ENCODE results near the gene ENTHD1. TPM values are rescaled to one million over a fixed set of nuclear protein-coding genes. Genes with fewer than 3 reads are reported as not detected.

ENTHD1 gene
- total RNA-seq, 1 donor from 2014 or later, result not detected

DNA sequence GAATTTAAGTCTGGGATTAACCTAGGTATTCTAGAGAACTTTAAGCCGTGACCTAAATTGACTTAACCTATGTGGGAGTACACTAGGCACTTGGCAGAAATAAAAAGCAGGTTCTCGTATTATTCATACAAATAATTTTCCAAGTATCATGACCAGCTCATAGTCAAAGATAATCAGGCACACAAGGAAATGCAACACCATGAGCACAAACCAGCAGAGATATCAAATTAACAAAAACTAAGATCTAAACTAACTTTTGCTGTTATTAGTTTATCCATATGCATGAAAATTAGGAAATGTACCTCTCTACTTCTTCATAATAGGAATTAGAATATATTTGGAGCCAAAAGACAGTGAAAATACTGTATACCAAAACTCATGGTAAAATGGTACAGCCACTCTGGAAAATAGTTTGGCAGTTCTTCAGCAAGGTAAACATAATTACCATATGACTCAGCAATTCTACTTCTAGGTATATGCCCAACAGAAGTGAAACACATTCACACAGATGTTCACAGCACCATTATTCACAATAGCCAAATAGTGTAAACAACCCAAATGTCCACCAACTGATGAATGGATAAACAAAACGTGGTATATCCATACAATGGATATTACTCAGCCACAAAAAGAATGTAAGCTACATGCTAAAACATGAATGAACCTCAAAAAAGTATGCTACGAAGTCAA, 154.1 kb downstream of the ENTHD1 start:
- H4K20me1 ChIP-seq (ENCODE audit: low read depth), result no peaks in the 10 kb centered on the region
- H3K27ac ChIP-seq, result no peak overlapping the region
- no peak overlapping the region for H2AFZ ChIP-seq (replicated peaks)
- no peaks in the 10 kb centered on the region for H3K9me3 Mint-ChIP-seq
- H3K9ac ChIP-seq, result no peak overlapping the region
- no peak overlapping the region for H3K4me2 ChIP-seq
- TF ChIP-seq EZH2 (IDR thresholded peaks at IDR 0.05) (no peak), EZH2phosphoT487 (IDR thresholded peaks at IDR 0.05) (no peak)
- TF ChIP-seq, protein P1, sequence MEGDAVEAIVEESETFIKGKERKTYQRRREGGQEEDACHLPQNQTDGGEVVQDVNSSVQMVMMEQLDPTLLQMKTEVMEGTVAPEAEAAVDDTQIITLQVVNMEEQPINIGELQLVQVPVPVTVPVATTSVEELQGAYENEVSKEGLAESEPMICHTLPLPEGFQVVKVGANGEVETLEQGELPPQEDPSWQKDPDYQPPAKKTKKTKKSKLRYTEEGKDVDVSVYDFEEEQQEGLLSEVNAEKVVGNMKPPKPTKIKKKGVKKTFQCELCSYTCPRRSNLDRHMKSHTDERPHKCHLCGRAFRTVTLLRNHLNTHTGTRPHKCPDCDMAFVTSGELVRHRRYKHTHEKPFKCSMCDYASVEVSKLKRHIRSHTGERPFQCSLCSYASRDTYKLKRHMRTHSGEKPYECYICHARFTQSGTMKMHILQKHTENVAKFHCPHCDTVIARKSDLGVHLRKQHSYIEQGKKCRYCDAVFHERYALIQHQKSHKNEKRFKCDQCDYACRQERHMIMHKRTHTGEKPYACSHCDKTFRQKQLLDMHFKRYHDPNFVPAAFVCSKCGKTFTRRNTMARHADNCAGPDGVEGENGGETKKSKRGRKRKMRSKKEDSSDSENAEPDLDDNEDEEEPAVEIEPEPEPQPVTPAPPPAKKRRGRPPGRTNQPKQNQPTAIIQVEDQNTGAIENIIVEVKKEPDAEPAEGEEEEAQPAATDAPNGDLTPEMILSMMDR (IDR thresholded peaks at IDR 0.05), result no peak
- peaks cover 2% of the 10 kb centered on the region for H3K27me3 Mint-ChIP-seq (ENCODE audit: insufficient read depth, low read depth)
- peaks cover 14% of the 10 kb centered on the region for H3K27me3 ChIP-seq
- H3K4me3 ChIP-seq, result no peak overlapping the region
- no peak overlapping the region for H3K4me3 Mint-ChIP-seq
- no peaks in the 10 kb centered on the region for H3K4me1 ChIP-seq
- no peaks in the 10 kb centered on the region for H3K79me2 ChIP-seq (ENCODE audit: low read depth)
- no peaks in the 10 kb centered on the region for H3K9me3 ChIP-seq (ENCODE audit: low read depth)
- no peaks in the 10 kb centered on the region for H3K36me3 ChIP-seq
- no peaks in the 10 kb centered on the region for H3K36me3 Mint-ChIP-seq
- no peak for DNase-seq (ENCODE audit: low spot score)
- H3K4me1 Mint-ChIP-seq, result peaks cover 14% of the 10 kb centered on the region
- H3F3A ChIP-seq (ENCODE audit: low read depth), result no peaks in the 10 kb centered on the region
- H3K27ac Mint-ChIP-seq, result no peak overlapping the region

DNA sequence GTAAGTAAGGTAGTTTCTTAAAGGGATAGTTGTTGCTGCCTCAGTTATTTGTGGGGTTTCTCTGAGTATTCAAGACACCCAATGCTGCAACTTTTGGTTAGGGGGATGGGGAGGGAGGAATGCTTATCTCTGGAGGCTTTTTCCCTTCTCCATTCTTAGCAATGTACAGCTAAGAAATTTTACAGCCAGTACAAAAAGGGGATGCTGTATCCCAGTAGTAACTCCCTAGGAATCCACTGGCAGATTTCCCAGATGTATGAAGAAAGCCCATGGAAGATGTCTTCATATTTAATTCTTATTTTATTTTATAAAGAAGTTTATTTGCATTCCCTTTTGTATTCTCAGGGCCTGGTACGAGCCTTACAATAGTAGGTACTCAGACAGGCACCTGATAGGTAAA, 154.8 kb downstream of the ENTHD1 start:
- no peak overlapping the region for H3K27ac Mint-ChIP-seq
- no peak overlapping the region for H3K4me3 ChIP-seq
- H3K4me1 Mint-ChIP-seq, result peaks cover 14% of the 10 kb centered on the region
- no peak overlapping the region for H3K9ac ChIP-seq
- H3K9me3 ChIP-seq (ENCODE audit: low read depth), result no peaks in the 10 kb centered on the region
- H3K36me3 Mint-ChIP-seq, result no peaks in the 10 kb centered on the region
- H4K20me1 ChIP-seq (ENCODE audit: low read depth), result no peaks in the 10 kb centered on the region
- no peaks in the 10 kb centered on the region for H3F3A ChIP-seq (ENCODE audit: low read depth)
- H2AFZ ChIP-seq (replicated peaks), result no peak overlapping the region
- DNase-seq (ENCODE audit: low spot score), result no peak
- H3K4me3 Mint-ChIP-seq, result no peak overlapping the region
- no peak for TF ChIP-seq EZH2phosphoT487 (IDR thresholded peaks at IDR 0.05)
- TF ChIP-seq, protein P1 (IDR thresholded peaks at IDR 0.05), result no peak
- no peak for TF ChIP-seq EZH2 (IDR thresholded peaks at IDR 0.05)
- H3K4me1 ChIP-seq, result no peaks in the 10 kb centered on the region
- no peak overlapping the region for H3K4me2 ChIP-seq
- peaks cover 7% of the 10 kb centered on the region for H3K27me3 ChIP-seq
- H3K36me3 ChIP-seq, result no peaks in the 10 kb centered on the region
- no peaks in the 10 kb centered on the region for H3K79me2 ChIP-seq (ENCODE audit: low read depth)
- H3K27ac ChIP-seq, result no peak overlapping the region
- H3K9me3 Mint-ChIP-seq, result no peaks in the 10 kb centered on the region
- H3K27me3 Mint-ChIP-seq (ENCODE audit: insufficient read depth, low read depth), result peaks cover 3% of the 10 kb centered on the region

DNA sequence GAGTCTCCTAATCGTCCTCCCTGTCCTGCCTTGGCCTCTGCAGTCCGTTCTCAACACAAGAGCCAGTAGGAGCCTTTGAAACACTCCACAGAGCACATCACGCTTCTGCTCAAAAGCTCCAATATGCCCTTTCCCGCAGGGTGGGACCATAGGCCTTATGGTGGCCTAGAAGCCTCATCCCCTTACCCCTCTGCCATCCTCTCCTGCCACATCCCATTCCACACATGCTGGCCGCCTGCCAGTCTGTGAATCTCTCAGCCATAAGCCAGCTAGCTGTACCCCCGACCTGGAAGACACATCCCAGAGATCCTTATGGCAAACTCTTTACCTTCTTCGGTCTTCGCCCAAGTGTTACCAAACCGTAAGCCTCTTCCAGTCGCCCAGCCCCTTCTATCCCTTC, 157.8 kb downstream of the ENTHD1 start:
- Histone ChIP-seq H4K20me1 (ENCODE audit: low read depth) (no peaks in the 10 kb centered on the region), H2AFZ (replicated peaks) (no peak overlapping the region), H3K4me3 (no peak overlapping the region), H3K79me2 (ENCODE audit: low read depth) (no peaks in the 10 kb centered on the region), H3K27me3 (no peaks in the 10 kb centered on the region), H3F3A (ENCODE audit: low read depth) (no peaks in the 10 kb centered on the region), H3K27ac (no peak overlapping the region), H3K9me3 (ENCODE audit: low read depth) (no peaks in the 10 kb centered on the region), H3K9ac (no peak overlapping the region), H3K4me2 (no peak overlapping the region), H3K4me1 (peaks cover 9% of the 10 kb centered on the region), H3K36me3 (no peaks in the 10 kb centered on the region)
- peaks cover 14% of the 10 kb centered on the region for H3K4me1 Mint-ChIP-seq
- H3K27ac Mint-ChIP-seq, result no peak overlapping the region
- no peaks in the 10 kb centered on the region for H3K9me3 Mint-ChIP-seq
- TF ChIP-seq, protein P1 (IDR thresholded peaks at IDR 0.05), result no peak
- no peak for TF ChIP-seq EZH2 (IDR thresholded peaks at IDR 0.05)
- TF ChIP-seq EZH2phosphoT487 (IDR thresholded peaks at IDR 0.05), result no peak
- H3K27me3 Mint-ChIP-seq (ENCODE audit: insufficient read depth, low read depth), result peaks cover 2% of the 10 kb centered on the region
- no peak for DNase-seq (ENCODE audit: low spot score)
- H3K36me3 Mint-ChIP-seq, result no peaks in the 10 kb centered on the region
- H3K4me3 Mint-ChIP-seq, result no peak overlapping the region

All from neural progenitor cell (in vitro differentiated cells).